GM06990 (cell line): Measurements from ENCODE around the gene HSPG2.

Experiments used
- DNase-seq: peaks from one replicate; pipeline ENCODE4 v3.0.0-alpha.2; 2011; ENCODE audit not compliant: insufficient read length; ENCODE audit errors: extremely low read depth
- H3K27me3 ChIP-seq: replicated peaks from 2 replicates; pipeline ENCODE4 v1.6.0; 2011; ENCODE audit warnings: low read length; ENCODE audit not compliant: control insufficient read depth, insufficient read depth
- H3K36me3 ChIP-seq: 2 replicates; pipeline ENCODE4 v1.5.1; 2011; ENCODE audit warnings: low read length; ENCODE audit not compliant: control insufficient read depth, insufficient read depth
- H3K4me3 ChIP-seq: replicated peaks from 2 replicates; pipeline ENCODE4 v1.5.1; 2011; ENCODE audit warnings: low read depth, mild to moderate bottlenecking, control low read depth, low read length
- TF ChIP-seq, protein P1 (sequence below): IDR thresholded peaks from 2 replicates; pipeline ENCODE4 v1.5.1; 2011; ENCODE audit warnings: low read length, control low read depth, mild to moderate bottlenecking, inconsistent platforms; ENCODE audit not compliant: insufficient read depth, poor library complexity, severe bottlenecking

HSPG2 gene

DNA sequence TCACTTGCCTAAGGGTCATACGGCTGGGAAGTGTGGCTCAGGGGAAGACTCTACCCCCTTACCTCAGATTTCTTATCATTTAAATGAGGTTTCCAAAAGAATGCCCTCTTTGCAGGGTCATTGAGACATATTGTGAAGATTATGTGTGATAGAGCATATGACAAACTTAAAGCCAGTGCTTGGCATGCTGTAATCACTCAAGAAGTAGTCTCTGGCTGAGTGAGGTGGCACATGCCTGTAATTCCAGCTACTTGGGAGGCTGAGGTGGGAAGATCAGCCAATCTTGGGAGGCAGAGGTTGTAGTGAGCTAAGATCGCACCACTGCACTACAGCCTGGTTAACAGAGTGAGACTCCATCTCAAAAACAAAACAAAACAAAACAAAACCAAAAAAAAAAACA, 132.6 kb downstream of the HSPG2 start:
- TF ChIP-seq, protein P1, sequence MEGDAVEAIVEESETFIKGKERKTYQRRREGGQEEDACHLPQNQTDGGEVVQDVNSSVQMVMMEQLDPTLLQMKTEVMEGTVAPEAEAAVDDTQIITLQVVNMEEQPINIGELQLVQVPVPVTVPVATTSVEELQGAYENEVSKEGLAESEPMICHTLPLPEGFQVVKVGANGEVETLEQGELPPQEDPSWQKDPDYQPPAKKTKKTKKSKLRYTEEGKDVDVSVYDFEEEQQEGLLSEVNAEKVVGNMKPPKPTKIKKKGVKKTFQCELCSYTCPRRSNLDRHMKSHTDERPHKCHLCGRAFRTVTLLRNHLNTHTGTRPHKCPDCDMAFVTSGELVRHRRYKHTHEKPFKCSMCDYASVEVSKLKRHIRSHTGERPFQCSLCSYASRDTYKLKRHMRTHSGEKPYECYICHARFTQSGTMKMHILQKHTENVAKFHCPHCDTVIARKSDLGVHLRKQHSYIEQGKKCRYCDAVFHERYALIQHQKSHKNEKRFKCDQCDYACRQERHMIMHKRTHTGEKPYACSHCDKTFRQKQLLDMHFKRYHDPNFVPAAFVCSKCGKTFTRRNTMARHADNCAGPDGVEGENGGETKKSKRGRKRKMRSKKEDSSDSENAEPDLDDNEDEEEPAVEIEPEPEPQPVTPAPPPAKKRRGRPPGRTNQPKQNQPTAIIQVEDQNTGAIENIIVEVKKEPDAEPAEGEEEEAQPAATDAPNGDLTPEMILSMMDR: no peak
- Histone ChIP-seq H3K4me3 (no peak overlapping the region), H3K27me3 (no peaks in the 10 kb centered on the region), H3K36me3 (no peaks in the 10 kb centered on the region)
- DNase-seq: no peak

DNA sequence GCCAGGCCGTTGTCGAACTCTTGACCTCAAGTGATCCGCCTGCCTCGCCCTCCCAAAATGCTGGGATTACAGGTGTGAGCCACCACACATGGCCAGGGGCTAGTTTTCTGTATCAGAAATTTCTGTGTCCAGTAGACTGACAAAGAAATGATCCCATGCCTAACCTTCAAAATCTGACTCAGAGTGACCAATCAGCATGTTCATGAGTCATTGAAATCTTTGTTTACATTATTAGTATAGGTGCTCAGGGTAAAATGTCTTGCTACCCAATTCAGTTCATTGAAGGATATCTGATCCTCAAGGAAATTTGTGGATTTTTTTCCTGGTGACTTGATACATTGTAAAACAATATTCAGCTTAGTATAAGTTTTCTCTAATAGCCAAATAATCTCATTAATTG, 136.0 kb downstream of the HSPG2 start:
- H3K4me3 ChIP-seq: no peak overlapping the region
- no peaks in the 10 kb centered on the region for H3K36me3 ChIP-seq
- DNase-seq: no peak
- H3K27me3 ChIP-seq: no peaks in the 10 kb centered on the region
- TF ChIP-seq, protein P1: no peak

DNA sequence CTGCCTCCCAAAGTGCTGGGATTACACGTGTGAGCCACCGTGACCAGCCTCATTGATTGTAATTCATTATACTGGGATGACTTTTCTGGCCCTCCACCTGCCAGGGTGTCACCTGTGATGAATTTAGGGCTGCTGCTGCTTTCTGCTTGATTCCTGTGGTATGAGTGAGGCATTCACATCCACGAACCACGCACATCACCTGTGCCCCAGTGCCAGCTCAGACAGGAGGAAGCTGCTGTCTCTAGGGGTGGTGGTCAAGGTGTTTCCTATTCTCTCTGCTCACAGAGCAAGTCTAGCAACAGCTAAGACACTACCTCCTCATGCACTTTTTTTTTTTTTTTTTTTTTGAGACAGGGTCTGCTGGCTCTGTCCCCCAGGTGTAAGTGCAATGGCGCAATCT, 137.4 kb downstream of the HSPG2 start:
- TF ChIP-seq, protein P1: no peak
- no peak for DNase-seq
- Histone ChIP-seq H3K4me3 (no peak overlapping the region), H3K36me3 (no peaks in the 10 kb centered on the region), H3K27me3 (no peaks in the 10 kb centered on the region)

DNA sequence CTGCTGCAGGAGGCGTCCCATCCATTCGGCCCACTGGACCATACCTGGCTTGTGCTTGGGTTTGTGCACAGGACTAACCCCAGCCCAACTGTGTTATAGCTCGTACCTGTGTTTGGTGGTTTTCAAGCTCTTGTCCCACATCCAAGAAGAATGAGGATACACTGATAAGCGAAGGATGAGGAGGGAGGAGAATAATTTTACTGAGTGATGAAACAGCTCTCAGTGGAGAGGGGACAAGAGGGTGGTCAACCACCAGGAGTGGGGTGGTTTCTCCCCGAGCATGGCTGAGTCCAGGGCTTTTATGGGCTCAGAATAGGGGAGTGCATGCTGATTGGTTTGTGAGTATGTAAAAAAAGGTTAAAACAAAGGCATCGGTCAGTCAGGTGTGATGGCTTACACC, 142.0 kb downstream of the HSPG2 start:
- H3K36me3 ChIP-seq: no peaks in the 10 kb centered on the region
- H3K27me3 ChIP-seq: no peaks in the 10 kb centered on the region
- no peak overlapping the region for H3K4me3 ChIP-seq
- no peak for DNase-seq
- TF ChIP-seq, protein P1: no peak

DNA sequence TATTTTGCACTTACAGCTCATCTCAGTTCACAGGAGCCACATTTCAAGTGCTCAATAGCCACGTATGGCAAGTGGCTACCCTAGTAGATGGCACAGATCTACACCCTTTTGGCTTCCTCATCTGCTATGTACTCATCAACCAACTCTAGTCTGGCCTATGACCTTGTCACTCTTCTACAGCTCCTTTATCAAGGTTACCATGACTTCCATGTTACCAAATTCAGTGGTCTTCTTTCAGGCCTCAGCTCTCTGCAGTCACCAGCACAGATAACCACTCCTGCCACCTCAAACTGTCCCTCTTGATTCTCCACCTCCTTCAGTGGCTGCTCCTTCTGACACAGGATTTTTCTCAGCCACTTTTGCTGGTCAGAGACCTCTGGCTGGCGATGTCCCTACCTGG, 142.5 kb downstream of the HSPG2 start:
- DNase-seq: no peak
- Histone ChIP-seq H3K36me3 (no peaks in the 10 kb centered on the region), H3K4me3 (no peak overlapping the region), H3K27me3 (no peaks in the 10 kb centered on the region)
- TF ChIP-seq, protein P1: no peak

DNA sequence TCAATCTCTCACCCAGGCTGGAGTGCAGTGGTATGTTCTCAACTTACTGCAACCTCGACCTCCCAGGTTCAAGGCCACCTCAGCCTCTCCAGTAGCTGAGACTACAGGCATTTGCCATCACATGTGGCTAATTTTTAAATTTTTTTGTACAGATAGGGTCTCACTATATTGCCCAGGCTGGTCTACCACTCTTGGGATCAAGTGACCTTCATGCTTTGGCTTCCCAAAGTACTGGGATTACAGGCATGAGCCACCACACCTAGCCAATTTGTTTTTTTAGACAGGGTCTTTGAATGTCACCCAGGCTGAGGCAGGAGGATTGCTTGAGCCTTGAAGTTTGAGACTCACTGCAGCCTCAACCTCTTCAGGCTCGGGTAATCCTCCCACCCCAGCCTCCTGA, 144.0 kb downstream of the HSPG2 start:
- H3K27me3 ChIP-seq: no peaks in the 10 kb centered on the region

More for the DNA sequence above, 144.0 kb downstream of the HSPG2 start:
- no peaks in the 10 kb centered on the region for H3K36me3 ChIP-seq
- TF ChIP-seq, protein P1: no peak
- no peak for DNase-seq
- H3K4me3 ChIP-seq: no peak overlapping the region
